ENCODE results near the gene WSB2.
A peak's percentile ranks its signal among the peaks of the same experiment; 100 is the strongest.

WSB2 gene

GRCh38 chr12:117986705-117987469 lies 74.1 kb downstream of the WSB2 start:
- TF ChIP-seq, protein P1, sequence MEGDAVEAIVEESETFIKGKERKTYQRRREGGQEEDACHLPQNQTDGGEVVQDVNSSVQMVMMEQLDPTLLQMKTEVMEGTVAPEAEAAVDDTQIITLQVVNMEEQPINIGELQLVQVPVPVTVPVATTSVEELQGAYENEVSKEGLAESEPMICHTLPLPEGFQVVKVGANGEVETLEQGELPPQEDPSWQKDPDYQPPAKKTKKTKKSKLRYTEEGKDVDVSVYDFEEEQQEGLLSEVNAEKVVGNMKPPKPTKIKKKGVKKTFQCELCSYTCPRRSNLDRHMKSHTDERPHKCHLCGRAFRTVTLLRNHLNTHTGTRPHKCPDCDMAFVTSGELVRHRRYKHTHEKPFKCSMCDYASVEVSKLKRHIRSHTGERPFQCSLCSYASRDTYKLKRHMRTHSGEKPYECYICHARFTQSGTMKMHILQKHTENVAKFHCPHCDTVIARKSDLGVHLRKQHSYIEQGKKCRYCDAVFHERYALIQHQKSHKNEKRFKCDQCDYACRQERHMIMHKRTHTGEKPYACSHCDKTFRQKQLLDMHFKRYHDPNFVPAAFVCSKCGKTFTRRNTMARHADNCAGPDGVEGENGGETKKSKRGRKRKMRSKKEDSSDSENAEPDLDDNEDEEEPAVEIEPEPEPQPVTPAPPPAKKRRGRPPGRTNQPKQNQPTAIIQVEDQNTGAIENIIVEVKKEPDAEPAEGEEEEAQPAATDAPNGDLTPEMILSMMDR (conservative IDR thresholded peaks at IDR 0.05; ENCODE audit: low read depth): no peak
- peak; percentile 76 for DNase-seq (ENCODE audit: low spot score)
- ChIA-PET CTCF (no interaction called here), POLR2A (ENCODE audit: low non-redundant PET) (no interaction called here)
- H3K27ac ChIP-seq: peak overlapping the region; percentile 75

DNA sequence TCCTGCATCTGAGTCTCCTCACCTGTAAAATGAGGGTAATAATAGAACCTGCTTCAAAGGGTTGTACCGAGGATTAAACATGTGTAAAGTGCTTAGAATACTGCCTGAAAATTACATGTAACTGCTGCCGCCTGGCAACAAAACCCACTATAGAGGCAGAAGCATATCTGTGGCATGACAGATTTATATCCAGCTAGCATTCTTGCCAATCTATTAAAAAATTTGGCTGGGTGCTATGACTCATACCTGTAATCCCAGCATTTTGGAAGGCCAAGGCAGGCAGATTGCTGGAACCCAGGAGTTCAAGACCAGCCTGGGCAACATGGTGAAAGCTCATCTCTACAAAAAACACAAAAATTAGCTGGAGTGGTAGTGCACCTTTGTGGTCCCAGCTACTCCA lies 75.8 kb downstream of the WSB2 start:
- ChIA-PET POLR2A (ENCODE audit: low non-redundant PET) (no interaction called here), CTCF (no interaction called here)
- DNase-seq (ENCODE audit: low spot score): no peak
- TF ChIP-seq, protein P1 (conservative IDR thresholded peaks at IDR 0.05; ENCODE audit: low read depth): no peak
- H3K27ac ChIP-seq: no peak overlapping the region

Measured in RWPE1 (cell line).